ENCODE data around the gene L1CAM. TPM values are rescaled to one million over a fixed set of nuclear protein-coding genes. Genes with fewer than 3 reads are reported as not detected.

L1CAM gene
- total RNA-seq, 1 experiment from 2014 or later, result 313 TPM

- no peak for DNase-seq (ENCODE audit: low read depth)
Observed at GRCh38 chrX:153862369-153863250, 23.4 kb downstream of the L1CAM start.

GRCh38 chrX:153861733-153862310, 24.2 kb downstream of the L1CAM start:
- DNase-seq (ENCODE audit: low read depth), result no peak

GRCh38 chrX:153861151-153861550, 24.8 kb downstream of the L1CAM start:
- no peak for DNase-seq (ENCODE audit: low read depth)

- no peak for DNase-seq (ENCODE audit: low read depth)
Observed at GRCh38 chrX:153857348-153857903, 28.5 kb downstream of the L1CAM start.

- no peak for DNase-seq (ENCODE audit: low read depth)
Observed at GRCh38 chrX:153854702-153855101, 31.3 kb downstream of the L1CAM start.

GRCh38 chrX:153853902-153854267, 32.1 kb downstream of the L1CAM start:
- no peak for DNase-seq (ENCODE audit: low read depth)

GRCh38 chrX:153853180-153853901, 32.6 kb downstream of the L1CAM start:
- DNase-seq (ENCODE audit: low read depth), result no peak

GRCh38 chrX:153851981-153852380, 34.0 kb downstream of the L1CAM start:
- no peak for DNase-seq (ENCODE audit: low read depth)

- no peak for DNase-seq (ENCODE audit: low read depth)
Observed at GRCh38 chrX:153848325-153848724, 37.6 kb downstream of the L1CAM start.

GRCh38 chrX:153845842-153846241, 40.1 kb downstream of the L1CAM start:
- no peak for DNase-seq (ENCODE audit: low read depth)

GRCh38 chrX:153845195-153845594, 40.8 kb downstream of the L1CAM start:
- DNase-seq (ENCODE audit: low read depth), result no peak

- no peak for DNase-seq (ENCODE audit: low read depth)
Observed at GRCh38 chrX:153844509-153845082, 41.4 kb downstream of the L1CAM start.

GRCh38 chrX:153836921-153837320, 49.1 kb downstream of the L1CAM start:
- no peak for DNase-seq (ENCODE audit: low read depth)

- DNase-seq (ENCODE audit: low read depth), result no peak
Observed at GRCh38 chrX:153832728-153833127, 53.2 kb downstream of the L1CAM start.

GRCh38 chrX:153831429-153832150, 54.4 kb downstream of the L1CAM start:
- DNase-seq (ENCODE audit: low read depth), result no peak

- no peak for DNase-seq (ENCODE audit: low read depth)
Observed at GRCh38 chrX:153830640-153831428, 55.1 kb downstream of the L1CAM start.

GRCh38 chrX:153829799-153830639, 56.0 kb downstream of the L1CAM start, which contains the start of gene PDZD4:
Gene PDZD4 (minus strand): TSS chrX:153830544. CDS start chrX:153830298, 246 bp downstream.
- DNase-seq (ENCODE audit: low read depth), result no peak

- DNase-seq (ENCODE audit: low read depth), result no peak
Observed at GRCh38 chrX:153829549-153829798, 56.5 kb downstream of the L1CAM start.

- no peak for DNase-seq (ENCODE audit: low read depth)
Observed at GRCh38 chrX:153828723-153829548, 57.0 kb downstream of the L1CAM start.
